ENCODE measurements around the gene UCN.

The UCN gene

DNA sequence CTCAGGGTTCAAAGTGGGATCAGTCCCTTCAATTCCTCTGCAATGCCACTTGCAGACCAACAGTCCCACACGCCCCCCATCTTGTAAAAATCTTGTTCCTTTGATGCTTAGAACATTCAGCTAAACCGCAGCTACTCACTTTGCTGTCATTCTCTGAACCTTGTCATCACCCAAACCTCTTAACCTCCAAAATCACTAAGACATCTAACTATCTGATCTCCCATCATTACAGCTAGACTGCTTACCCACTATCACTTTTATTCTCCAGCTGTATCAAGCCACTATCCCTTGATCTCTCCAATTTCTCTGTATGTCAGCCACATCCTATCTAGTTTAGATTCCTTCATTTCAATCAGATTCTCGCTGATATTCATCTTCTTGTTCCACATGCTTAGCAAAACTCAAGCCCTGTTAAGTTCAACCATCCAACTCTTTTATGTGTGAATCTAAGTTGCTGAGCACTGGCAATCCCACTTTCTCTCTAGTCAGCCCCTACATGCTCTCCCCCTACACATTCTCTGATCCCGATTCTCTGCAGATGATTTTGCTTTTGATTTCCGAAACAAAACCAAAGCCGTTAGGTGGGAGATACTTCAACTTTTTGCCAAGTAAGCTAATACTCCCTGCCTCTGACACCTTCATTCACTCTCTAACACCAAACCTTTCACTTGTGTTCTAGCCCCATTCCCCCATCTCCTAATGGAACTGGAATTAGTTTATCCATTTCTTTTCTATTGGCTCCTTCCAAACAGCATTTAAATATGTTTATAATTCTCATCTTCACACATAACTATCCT is 43.8 kb upstream of the UCN start:
- no peak for DNase-seq (ENCODE audit: low read depth)
- TF ChIP-seq MYC (IDR thresholded peaks at IDR 0.05; ENCODE audit: low read depth, low read length), result no peak
- TF ChIP-seq, protein P1, sequence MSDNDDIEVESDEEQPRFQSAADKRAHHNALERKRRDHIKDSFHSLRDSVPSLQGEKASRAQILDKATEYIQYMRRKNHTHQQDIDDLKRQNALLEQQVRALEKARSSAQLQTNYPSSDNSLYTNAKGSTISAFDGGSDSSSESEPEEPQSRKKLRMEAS (IDR thresholded peaks at IDR 0.05; ENCODE audit: low read depth, low read length), result no peak
- no peak for TF ChIP-seq POLR2A (IDR thresholded peaks at IDR 0.05; ENCODE audit: extremely low read depth, insufficient read length)
- TF ChIP-seq, protein P2, sequence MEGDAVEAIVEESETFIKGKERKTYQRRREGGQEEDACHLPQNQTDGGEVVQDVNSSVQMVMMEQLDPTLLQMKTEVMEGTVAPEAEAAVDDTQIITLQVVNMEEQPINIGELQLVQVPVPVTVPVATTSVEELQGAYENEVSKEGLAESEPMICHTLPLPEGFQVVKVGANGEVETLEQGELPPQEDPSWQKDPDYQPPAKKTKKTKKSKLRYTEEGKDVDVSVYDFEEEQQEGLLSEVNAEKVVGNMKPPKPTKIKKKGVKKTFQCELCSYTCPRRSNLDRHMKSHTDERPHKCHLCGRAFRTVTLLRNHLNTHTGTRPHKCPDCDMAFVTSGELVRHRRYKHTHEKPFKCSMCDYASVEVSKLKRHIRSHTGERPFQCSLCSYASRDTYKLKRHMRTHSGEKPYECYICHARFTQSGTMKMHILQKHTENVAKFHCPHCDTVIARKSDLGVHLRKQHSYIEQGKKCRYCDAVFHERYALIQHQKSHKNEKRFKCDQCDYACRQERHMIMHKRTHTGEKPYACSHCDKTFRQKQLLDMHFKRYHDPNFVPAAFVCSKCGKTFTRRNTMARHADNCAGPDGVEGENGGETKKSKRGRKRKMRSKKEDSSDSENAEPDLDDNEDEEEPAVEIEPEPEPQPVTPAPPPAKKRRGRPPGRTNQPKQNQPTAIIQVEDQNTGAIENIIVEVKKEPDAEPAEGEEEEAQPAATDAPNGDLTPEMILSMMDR (IDR thresholded peaks at IDR 0.05; ENCODE audit: low read depth, low read length), result no peak

DNA sequence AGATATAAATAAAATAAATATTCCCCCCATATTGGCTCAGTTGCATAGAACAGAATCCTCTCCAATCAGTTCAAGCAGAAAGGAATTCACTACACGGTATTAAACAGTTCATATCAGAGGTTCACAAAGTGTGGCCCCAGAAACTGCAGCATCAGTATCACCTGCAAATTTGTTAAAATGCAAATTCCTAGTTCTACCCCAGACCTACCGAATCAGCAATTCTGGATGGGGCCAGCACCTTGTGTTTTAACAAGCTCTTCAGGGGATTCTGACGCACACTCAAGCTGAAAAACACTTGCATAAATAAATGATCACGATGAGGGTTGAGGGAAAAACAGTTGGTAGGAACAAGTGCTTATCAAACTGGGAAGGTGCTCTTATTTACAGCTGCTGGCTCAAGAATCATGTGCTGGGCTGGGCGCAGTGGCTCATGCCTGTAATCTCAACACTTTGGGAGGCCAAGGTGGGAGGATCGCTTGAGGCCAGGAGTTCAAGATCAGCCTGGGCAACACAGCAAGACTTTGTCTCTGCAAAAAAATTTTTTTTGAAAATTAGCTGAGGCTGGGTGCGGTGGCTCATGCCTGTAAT is 42.0 kb upstream of the UCN start:
- H3K4me3 ChIP-seq (ENCODE audit: low read depth, low read length), result no peak overlapping the region
- TF ChIP-seq, protein P2 (IDR thresholded peaks at IDR 0.05; ENCODE audit: low read depth, low read length), result no peak
- no peak for TF ChIP-seq MYC (IDR thresholded peaks at IDR 0.05; ENCODE audit: low read depth, low read length)
- TF ChIP-seq POLR2A (IDR thresholded peaks at IDR 0.05; ENCODE audit: extremely low read depth, insufficient read length), result no peak
- TF ChIP-seq, protein P1 (IDR thresholded peaks at IDR 0.05; ENCODE audit: low read depth, low read length), result no peak
- DNase-seq (ENCODE audit: low read depth), result no peak

More for the DNA sequence above, 43.8 kb upstream of the UCN start:
- no peak overlapping the region for H3K4me3 ChIP-seq (ENCODE audit: low read depth, low read length)

DNA sequence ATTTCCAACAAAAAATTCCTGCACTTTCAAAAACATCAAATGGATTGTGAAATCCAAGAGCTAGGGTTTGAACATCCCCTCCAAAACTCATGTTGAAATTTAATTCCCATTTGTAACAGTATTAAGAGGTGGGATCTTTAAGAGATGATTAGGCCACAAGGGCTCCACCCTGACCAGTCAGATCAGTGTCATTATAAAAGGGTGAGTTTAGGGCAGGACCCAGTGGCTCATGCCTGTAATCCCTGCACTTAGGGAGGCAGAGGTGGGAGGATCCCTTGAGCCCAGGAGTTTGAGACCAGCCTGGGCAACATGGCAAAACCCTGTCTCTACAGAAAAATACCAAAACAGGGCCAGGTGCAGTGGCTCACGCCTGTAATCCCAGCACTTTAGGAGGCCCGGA is 39.4 kb upstream of the UCN start:
- TF ChIP-seq MYC (IDR thresholded peaks at IDR 0.05; ENCODE audit: low read depth, low read length), result no peak
- TF ChIP-seq, protein P1 (IDR thresholded peaks at IDR 0.05; ENCODE audit: low read depth, low read length), result no peak
- TF ChIP-seq POLR2A (IDR thresholded peaks at IDR 0.05; ENCODE audit: extremely low read depth, insufficient read length), result no peak
- TF ChIP-seq, protein P2 (IDR thresholded peaks at IDR 0.05; ENCODE audit: low read depth, low read length), result no peak
- DNase-seq (ENCODE audit: low read depth), result no peak
- no peak overlapping the region for H3K4me3 ChIP-seq (ENCODE audit: low read depth, low read length)

DNA sequence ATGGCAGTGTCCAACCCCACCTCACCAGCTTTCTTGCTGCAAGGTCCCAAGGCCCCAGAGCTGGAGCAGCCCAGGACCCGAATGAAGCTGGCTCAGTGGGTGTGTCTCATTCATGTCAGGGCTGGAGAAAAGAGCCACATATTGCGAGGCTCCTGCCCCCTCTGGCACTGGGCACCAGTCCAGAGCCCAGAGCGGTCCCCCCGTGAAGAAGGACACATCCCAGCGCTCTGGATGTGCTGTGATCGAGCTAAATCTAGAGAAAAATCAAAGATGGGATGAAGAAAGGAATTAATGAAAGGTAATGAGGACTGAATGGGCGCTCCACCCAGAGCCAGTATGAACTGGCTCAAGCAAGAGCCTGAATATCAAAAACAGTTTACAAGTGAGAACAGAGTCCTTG is 27.9 kb upstream of the UCN start:
- no peak overlapping the region for H3K4me3 ChIP-seq (ENCODE audit: low read depth, low read length)
- TF ChIP-seq POLR2A (IDR thresholded peaks at IDR 0.05; ENCODE audit: extremely low read depth, insufficient read length), result no peak
- TF ChIP-seq, protein P1 (IDR thresholded peaks at IDR 0.05; ENCODE audit: low read depth, low read length), result no peak
- TF ChIP-seq MYC (IDR thresholded peaks at IDR 0.05; ENCODE audit: low read depth, low read length), result no peak
- TF ChIP-seq, protein P2 (IDR thresholded peaks at IDR 0.05; ENCODE audit: low read depth, low read length), result no peak
- no peak for DNase-seq (ENCODE audit: low read depth)

DNA sequence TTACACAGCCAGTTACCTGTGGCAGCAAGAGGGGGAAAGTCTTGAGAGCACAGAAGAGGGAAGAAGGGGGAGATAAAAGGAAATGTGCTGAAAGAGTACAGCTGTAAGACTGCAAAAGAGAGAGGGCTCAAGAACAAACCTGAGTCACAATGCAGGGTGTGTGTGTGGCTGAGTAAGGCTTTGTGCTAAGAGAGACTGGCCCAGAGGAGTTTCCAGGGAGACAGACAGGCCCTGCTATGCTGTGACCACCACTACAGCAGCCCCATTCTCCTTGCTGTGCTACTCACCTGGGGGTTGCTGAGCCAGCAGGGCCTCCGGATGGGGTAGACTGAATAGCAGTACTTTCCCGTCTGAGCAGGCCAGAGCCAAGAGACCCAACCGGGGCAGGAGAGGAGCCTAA is 27.1 kb upstream of the UCN start:
- DNase-seq (ENCODE audit: low read depth), result no peak
- no peak overlapping the region for H3K4me3 ChIP-seq (ENCODE audit: low read depth, low read length)
- TF ChIP-seq MYC (IDR thresholded peaks at IDR 0.05; ENCODE audit: low read depth, low read length), result no peak
- TF ChIP-seq POLR2A (IDR thresholded peaks at IDR 0.05; ENCODE audit: extremely low read depth, insufficient read length), result no peak
- TF ChIP-seq, protein P2 (IDR thresholded peaks at IDR 0.05; ENCODE audit: low read depth, low read length), result no peak
- TF ChIP-seq, protein P1 (IDR thresholded peaks at IDR 0.05; ENCODE audit: low read depth, low read length), result no peak

All from NB4 (cell line).